Loucy (cell line): ENCODE results near the gene TYW3.

Experiments
- H2AFZ ChIP-seq: fragments of 200-600 bp; sonication (generic); 2 replicates; pipeline ENCODE4 v1.6.0; 2016; ENCODE audit warnings: antibody characterized with exemption, mild to moderate bottlenecking, low read length, moderate library complexity
- H3F3A ChIP-seq: fragments of 200-600 bp; 2 replicates; pipeline ENCODE4 v1.6.0; 2016; ENCODE audit warnings: antibody characterized with exemption, low read depth, mild to moderate bottlenecking
- H3K27me3 ChIP-seq: fragments of 200-600 bp; sonication (generic); 2 replicates; pipeline ENCODE4 v1.6.1; 2014; ENCODE audit warnings: low read length, mild to moderate bottlenecking; ENCODE audit not compliant: insufficient read depth, poor library complexity, severe bottlenecking
- H3K36me3 ChIP-seq: fragments of 200-600 bp; sonication (generic); 2 replicates; pipeline ENCODE4 v1.6.1; 2016; ENCODE audit warnings: low read length; ENCODE audit not compliant: insufficient read depth
- H3K4me1 ChIP-seq: fragments of 200-600 bp; sonication (generic); 2 replicates; pipeline ENCODE4 v1.5.1; 2014; ENCODE audit warnings: low read length, mild to moderate bottlenecking; ENCODE audit not compliant: insufficient read depth, poor library complexity, severe bottlenecking
- H3K4me2 ChIP-seq: fragments of 200-600 bp; sonication (generic); 2 replicates; pipeline ENCODE4 v1.6.0; 2014; ENCODE audit warnings: antibody characterized with exemption, low read length, low read depth, mild to moderate bottlenecking; ENCODE audit not compliant: poor library complexity, severe bottlenecking
- H3K4me3 ChIP-seq: fragments of 200-600 bp; sonication (generic); 2 replicates; pipeline ENCODE4 v1.5.1; 2014; ENCODE audit warnings: low read length, mild to moderate bottlenecking, mixed read lengths; ENCODE audit not compliant: poor library complexity, severe bottlenecking
- H3K79me2 ChIP-seq: fragments of 200-600 bp; sonication (generic); 2 replicates; pipeline ENCODE4 v1.6.1; 2014; ENCODE audit warnings: low read length; ENCODE audit not compliant: insufficient read depth
- H3K9ac ChIP-seq: fragments of 200-600 bp; sonication (generic); 2 replicates; pipeline ENCODE4 v1.6.0; 2014; ENCODE audit warnings: mild to moderate bottlenecking, low read depth, low read length, moderate library complexity; ENCODE audit not compliant: poor library complexity, severe bottlenecking
- H3K9me2 ChIP-seq: fragments of 200-600 bp; sonication (generic); replicated peaks from 2 replicates; pipeline ENCODE4 v1.6.1; 2016; ENCODE audit warnings: low read depth, low read length, mixed read lengths
- H3K9me3 ChIP-seq: fragments of 200-600 bp; sonication (generic); 2 replicates; pipeline ENCODE4 v1.6.1; 2014; ENCODE audit warnings: mild to moderate bottlenecking, antibody characterized with exemption, low read length, low read depth; ENCODE audit not compliant: insufficient read depth
- H4K20me1 ChIP-seq: fragments of 200-600 bp; sonication (generic); 2 replicates; pipeline ENCODE4 v1.6.0; 2014; ENCODE audit warnings: antibody characterized with exemption, low read length, mild to moderate bottlenecking; ENCODE audit not compliant: insufficient read depth, poor library complexity, severe bottlenecking
- CTCF ChIP-seq: fragments of 200-600 bp; sonication (generic); conservative IDR thresholded peaks from 2 replicates; pipeline ENCODE4 v1.5.1; 2014; ENCODE audit warnings: mild to moderate bottlenecking, antibody characterized with exemption, low read length
- EZH2phosphoT487 ChIP-seq: fragments of 200-600 bp; IDR thresholded peaks from 2 replicates; pipeline ENCODE4 v1.6.1; 2018; ENCODE audit warnings: antibody characterized with exemption, mild to moderate bottlenecking, moderate library complexity, borderline replicate concordance

Gene TYW3

GRCh38 chr1:74715806-74716205 lies 17.1 kb upstream of the TYW3 start:
- Histone ChIP-seq H3K9ac (no peak overlapping the region), H3K9me2 (no peaks in the 10 kb centered on the region), H3K79me2 (no peaks in the 10 kb centered on the region), H3K27me3 (no peaks in the 10 kb centered on the region), H4K20me1 (no peaks in the 10 kb centered on the region), H2AFZ (no peak overlapping the region), H3F3A (no peaks in the 10 kb centered on the region), H3K36me3 (peaks cover 34% of the 10 kb centered on the region; the same call in 1 of the 2 replicates), H3K4me3 (no peak overlapping the region), H3K4me2 (no peak overlapping the region), H3K4me1 (no peaks in the 10 kb centered on the region), H3K9me3 (no peaks in the 10 kb centered on the region)
- TF ChIP-seq CTCF, result no peak
- TF ChIP-seq EZH2phosphoT487, result no peak

GRCh38 chr1:74716822-74717221 lies 16.1 kb upstream of the TYW3 start:
- H3K9ac ChIP-seq, result no peak overlapping the region
- no peak overlapping the region for H3K4me2 ChIP-seq
- no peaks in the 10 kb centered on the region for H4K20me1 ChIP-seq
- H3K79me2 ChIP-seq, result no peaks in the 10 kb centered on the region
- H3K36me3 ChIP-seq, result peaks cover 40% of the 10 kb centered on the region; the same call in 1 of the 2 replicates
- no peak for TF ChIP-seq CTCF
- TF ChIP-seq EZH2phosphoT487, result no peak
- H3K4me1 ChIP-seq, result no peaks in the 10 kb centered on the region
- no peaks in the 10 kb centered on the region for H3K9me3 ChIP-seq
- no peaks in the 10 kb centered on the region for H3K9me2 ChIP-seq
- no peak overlapping the region for H3K4me3 ChIP-seq
- H3K27me3 ChIP-seq, result no peaks in the 10 kb centered on the region
- no peak overlapping the region for H2AFZ ChIP-seq
- no peaks in the 10 kb centered on the region for H3F3A ChIP-seq

- no peaks in the 10 kb centered on the region for H3K9me2 ChIP-seq
- no peak overlapping the region for H3K4me3 ChIP-seq
- H3K4me1 ChIP-seq, result no peaks in the 10 kb centered on the region
- H3K4me2 ChIP-seq, result no peak overlapping the region
- TF ChIP-seq CTCF, result no peak
- no peaks in the 10 kb centered on the region for H3K9me3 ChIP-seq
- H2AFZ ChIP-seq, result no peak overlapping the region
- H3F3A ChIP-seq, result no peaks in the 10 kb centered on the region
- peaks cover 44% of the 10 kb centered on the region; the same call in 1 of the 2 replicates for H3K36me3 ChIP-seq
- no peaks in the 10 kb centered on the region for H3K79me2 ChIP-seq
- no peaks in the 10 kb centered on the region for H4K20me1 ChIP-seq
- H3K9ac ChIP-seq, result no peak overlapping the region
- H3K27me3 ChIP-seq, result no peaks in the 10 kb centered on the region
Observed at GRCh38 chr1:74717626-74718025, 15.3 kb upstream of the TYW3 start.
